CD14-positive monocyte (primary cell): ENCODE measurements around the gene TBC1D10A. TPM values are rescaled to one million over a fixed set of nuclear protein-coding genes. Genes with fewer than 3 reads are reported as not detected.

Experiments
- DNase-seq, 3 donors: peaks; one replicate each; pipeline ENCODE4 v3.0.0-alpha.2; 2011 to 2022
- H2AFZ ChIP-seq: 2 replicates; pipeline ENCODE4 v1.6.0; 2012; ENCODE audit warnings: mild to moderate bottlenecking, low read depth, low read length, inconsistent platforms; ENCODE audit not compliant: insufficient read depth, poor library complexity, severe bottlenecking
- H3K27ac ChIP-seq, 2 donors: 1 replicate in 1 of 2; 2 replicates in 1 of 2; pipeline ENCODE4 v1.5.1; 2012 to 2013; ENCODE audit warnings: low read length in 2 of 2, control low read depth in 1 of 2, inconsistent platforms in 1 of 2, low read depth in 1 of 2, mild to moderate bottlenecking in 1 of 2
- H3K27me3 ChIP-seq, 2 donors: one replicate each; pipeline versions ENCODE4 v1.6.0 to v1.6.1; 2011 to 2013; ENCODE audit warnings: low read length in 2 of 2; ENCODE audit not compliant: control insufficient read depth in 2 of 2, insufficient read depth in 2 of 2
- H3K36me3 ChIP-seq, 2 donors: replicated peaks in 1 of 2; 1 replicate in 1 of 2; 2 replicates in 1 of 2; pipeline versions ENCODE4 v1.5.1 to v1.6.1; 2012 to 2013; ENCODE audit warnings: low read length in 2 of 2, control low read depth in 1 of 2, inconsistent platforms in 1 of 2, mild to moderate bottlenecking in 1 of 2; ENCODE audit not compliant: insufficient read depth in 2 of 2, control insufficient read depth in 1 of 2
- H3K4me1 ChIP-seq, 2 donors: 1 replicate in 1 of 2; 2 replicates in 1 of 2; pipeline versions ENCODE4 v1.5.1 to v1.6.1; 2012 to 2013; ENCODE audit warnings: low read length in 2 of 2, control low read depth in 1 of 2, inconsistent platforms in 1 of 2, mild to moderate bottlenecking in 1 of 2, moderate library complexity in 1 of 2; ENCODE audit not compliant: insufficient read depth in 2 of 2, control insufficient read depth in 1 of 2
- H3K4me2 ChIP-seq: replicated peaks from 2 replicates; pipeline ENCODE3; 2012; ENCODE audit warnings: low read length, moderate library complexity, mild to moderate bottlenecking; ENCODE audit not compliant: poor library complexity, severe bottlenecking; ENCODE audit errors: extremely low read depth
- H3K4me3 ChIP-seq, 3 experiments: fragments of 200-600 bp in 1 of 3; sonication (generic) in 1 of 3; replicated peaks in 1 of 3; 1 replicate in 2 of 3; 2 replicates in 1 of 3; pipeline ENCODE4 v1.5.1; 2011 to 2013; ENCODE audit warnings: low read length in 3 of 3, mild to moderate bottlenecking in 3 of 3, control low read depth in 2 of 3, low read depth in 2 of 3, inconsistent platforms in 1 of 3, moderate library complexity in 1 of 3
- H3K79me2 ChIP-seq: 2 replicates; pipeline ENCODE4 v1.6.0; 2012; ENCODE audit warnings: mild to moderate bottlenecking, control low read depth, inconsistent platforms, low read length, moderate library complexity; ENCODE audit not compliant: insufficient read depth
- H3K9ac ChIP-seq: 2 replicates; pipeline ENCODE4 v1.6.0; 2017; ENCODE audit warnings: low read length, mild to moderate bottlenecking; ENCODE audit not compliant: insufficient read depth, poor library complexity, severe bottlenecking
- H3K9me3 ChIP-seq, 2 donors: replicated peaks in 1 of 2; 1 replicate in 1 of 2; 2 replicates in 1 of 2; pipeline versions ENCODE4 v1.5.1 to v1.6.1; 2012 to 2013; ENCODE audit warnings: low read length in 2 of 2, control low read depth in 1 of 2; ENCODE audit not compliant: control insufficient read depth in 1 of 2, insufficient read depth in 1 of 2
- H4K20me1 ChIP-seq: 2 replicates; pipeline ENCODE4 v1.6.0; 2012; ENCODE audit warnings: mild to moderate bottlenecking, low read length, control low read depth, moderate library complexity; ENCODE audit not compliant: insufficient read depth
- H3K27ac Mint-ChIP-seq, 7 donors: one replicate each; pipeline ENCODE4 v1.8.0; 2020; ENCODE audit warnings: mild to moderate bottlenecking in 7 of 7, mixed read lengths in 7 of 7, moderate library complexity in 6 of 7, inconsistent platforms in 2 of 7
- H3K27me3 Mint-ChIP-seq, 3 donors: one replicate each; pipeline ENCODE4 v1.8.0; 2021 to 2022; ENCODE audit warnings: low read depth in 3 of 3, mild to moderate bottlenecking in 3 of 3, mixed read lengths in 3 of 3, moderate library complexity in 3 of 3, inconsistent platforms in 1 of 3
- H3K36me3 Mint-ChIP-seq, 2 donors: one replicate each; pipeline ENCODE4 v1.8.0; 2020; ENCODE audit warnings: mixed read lengths in 2 of 2, inconsistent platforms in 1 of 2, mild to moderate bottlenecking in 1 of 2
- H3K4me1 Mint-ChIP-seq: one replicate; pipeline ENCODE4 v1.8.0; 2020; ENCODE audit warnings: mild to moderate bottlenecking, mixed read lengths
- H3K4me3 Mint-ChIP-seq, 2 donors: one replicate each; pipeline ENCODE4 v1.8.0; 2020; ENCODE audit warnings: mild to moderate bottlenecking in 2 of 2, mixed read lengths in 2 of 2, moderate library complexity in 1 of 2
- H3K9me3 Mint-ChIP-seq, 7 donors: one replicate each; pipeline ENCODE4 v1.8.0; 2020 to 2022; ENCODE audit warnings: mixed read lengths in 7 of 7, mild to moderate bottlenecking in 6 of 7, moderate library complexity in 6 of 7, inconsistent platforms in 2 of 7
- WGBS: methylation state at CpG from one replicate; pipeline ENCODE4 v1.1.5; 2013; ENCODE audit warnings: missing lambda C conversion rate; ENCODE audit not compliant: insufficient coverage; 5-methylcytosine and 5-hydroxymethylcytosine counted together
- intact Hi-C, 2 donors: fragments of 100-400 bp; cut with micrococcal nuclease; formaldehyde crosslinking; loops; one replicate each; pipeline versions ENCODE4 v1.15.0 to v1.15.1; 2023
- polyA minus RNA-seq: library from RNA; depleted of rRNA, polyadenylated mRNA; stranded (reverse); fragments of >200 nt; gene quantifications from 2 replicates; pipeline ENCODE4 v1.2.3, GENCODE V29; 2012
- polyA plus RNA-seq, 3 donors: library from polyadenylated mRNA; depleted of rRNA in 1 of 3; unstranded in 2 of 3; stranded (reverse) in 1 of 3; fragments of 300-500 nt in 2 of 3; fragments of >200 nt in 1 of 3; fragmentation: Illumina TruSeq in 2 of 3; gene quantifications; 1 replicate in 2 of 3; 2 replicates in 1 of 3; pipeline ENCODE4 v1.2.3, GENCODE V29; 2012 to 2021
- total RNA-seq, 12 experiments: library from RNA in 1 of 12; stranded (reverse) in 1 of 12; fragments of 120-200 nt in 1 of 12; gene quantifications; one replicate each; pipeline ENCODE4 v1.2.4 and lab custom pipeline; 2013 to 2026; ENCODE audit warnings: mixed read lengths in 6 of 12, inconsistent platforms in 1 of 12
- TF ChIP-seq, protein P1 (sequence below): fragments of 200-600 bp; IDR thresholded peaks from one replicate; pipeline ENCODE4 v1.8.0; 2022; ENCODE audit warnings: antibody characterized with exemption, mild to moderate bottlenecking

The TBC1D10A gene, protein sequence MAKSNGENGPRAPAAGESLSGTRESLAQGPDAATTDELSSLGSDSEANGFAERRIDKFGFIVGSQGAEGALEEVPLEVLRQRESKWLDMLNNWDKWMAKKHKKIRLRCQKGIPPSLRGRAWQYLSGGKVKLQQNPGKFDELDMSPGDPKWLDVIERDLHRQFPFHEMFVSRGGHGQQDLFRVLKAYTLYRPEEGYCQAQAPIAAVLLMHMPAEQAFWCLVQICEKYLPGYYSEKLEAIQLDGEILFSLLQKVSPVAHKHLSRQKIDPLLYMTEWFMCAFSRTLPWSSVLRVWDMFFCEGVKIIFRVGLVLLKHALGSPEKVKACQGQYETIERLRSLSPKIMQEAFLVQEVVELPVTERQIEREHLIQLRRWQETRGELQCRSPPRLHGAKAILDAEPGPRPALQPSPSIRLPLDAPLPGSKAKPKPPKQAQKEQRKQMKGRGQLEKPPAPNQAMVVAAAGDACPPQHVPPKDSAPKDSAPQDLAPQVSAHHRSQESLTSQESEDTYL
- 25.7 TPM for total RNA-seq (2013)
- polyA plus RNA-seq (10 to 100 TPM; 13.4 to 38.3 (median 21.8) TPM), polyA minus RNA-seq (29.6 and 36.8 TPM in 2 replicates), total RNA-seq (lab: John Stamatoyannopoulos, UW) (11.8 to 27.3 (median 13.6) reads per million in 11 experiments)

DNA sequence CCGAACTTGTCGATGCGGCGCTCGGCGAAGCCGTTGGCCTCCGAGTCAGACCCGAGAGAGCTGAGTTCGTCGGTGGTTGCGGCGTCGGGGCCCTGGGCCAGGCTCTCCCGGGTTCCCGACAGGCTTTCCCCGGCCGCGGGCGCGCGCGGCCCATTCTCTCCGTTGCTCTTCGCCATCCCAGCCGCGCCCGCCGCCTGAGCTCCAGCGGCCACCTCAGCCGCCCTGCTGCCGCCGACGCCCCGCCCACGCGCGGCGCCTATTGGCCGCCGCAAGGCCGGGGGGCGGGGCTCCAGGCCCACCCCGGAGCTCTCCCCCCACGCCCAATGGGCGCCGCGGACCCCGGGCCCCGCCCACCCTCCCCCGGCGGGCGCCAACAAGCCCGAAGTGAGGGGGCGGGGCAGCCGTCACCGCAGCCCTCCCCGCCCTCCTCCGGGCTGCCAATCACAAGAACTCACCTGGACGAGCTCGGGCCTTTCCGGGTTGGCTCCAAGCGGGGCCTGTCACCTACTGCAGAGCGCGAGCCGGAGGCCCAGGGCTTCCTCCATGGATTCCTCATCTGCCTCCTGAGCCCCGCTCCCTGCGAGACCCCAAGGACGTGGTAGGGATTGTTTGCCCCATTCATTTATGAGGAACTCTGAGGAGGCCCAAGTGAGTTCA lies at the start of gene TBC1D10A:
TSS of gene TBC1D10A (minus strand) at position 236 of the 657 bp plus-strand sequence. CDS start at position 176, 60 bp downstream.
- intact Hi-C loops = loop anchor here (5.0 kb wide), 2 partner anchors 35 to 40 kb away; partner anchors contain the start of gene CASTOR1 (in 1 of the 2)
- H3K27me3 ChIP-seq = no peaks in the 10 kb centered on the region
- Mint-ChIP-seq H3K9me3 (no peaks in the 10 kb centered on the region), H3K27me3 (no peaks in the 10 kb centered on the region), H3K4me1 (peaks cover 46% of the 10 kb centered on the region), H3K27ac (peak within 1 kb of the TSS; percentile 57 to 90 (median 76)), H3K36me3 (peaks cover 21 to 34% of the 10 kb centered on the region in 2 donors), H3K4me3 (peak within 1 kb of the TSS; percentile 88 to 91)
- peak within 1 kb of the TSS; percentile 60 to 88 (median 86) for H3K4me3 ChIP-seq
- peaks cover 8 to 23% of the 10 kb centered on the region in 2 donors for H3K36me3 ChIP-seq
- peaks cover 41% of the 10 kb centered on the region for H3K79me2 ChIP-seq
- peaks cover 7% of the 10 kb centered on the region for H4K20me1 ChIP-seq
- H3K27ac ChIP-seq = peak within 1 kb of the TSS; percentile 39 to 64
- TF ChIP-seq, protein P1, sequence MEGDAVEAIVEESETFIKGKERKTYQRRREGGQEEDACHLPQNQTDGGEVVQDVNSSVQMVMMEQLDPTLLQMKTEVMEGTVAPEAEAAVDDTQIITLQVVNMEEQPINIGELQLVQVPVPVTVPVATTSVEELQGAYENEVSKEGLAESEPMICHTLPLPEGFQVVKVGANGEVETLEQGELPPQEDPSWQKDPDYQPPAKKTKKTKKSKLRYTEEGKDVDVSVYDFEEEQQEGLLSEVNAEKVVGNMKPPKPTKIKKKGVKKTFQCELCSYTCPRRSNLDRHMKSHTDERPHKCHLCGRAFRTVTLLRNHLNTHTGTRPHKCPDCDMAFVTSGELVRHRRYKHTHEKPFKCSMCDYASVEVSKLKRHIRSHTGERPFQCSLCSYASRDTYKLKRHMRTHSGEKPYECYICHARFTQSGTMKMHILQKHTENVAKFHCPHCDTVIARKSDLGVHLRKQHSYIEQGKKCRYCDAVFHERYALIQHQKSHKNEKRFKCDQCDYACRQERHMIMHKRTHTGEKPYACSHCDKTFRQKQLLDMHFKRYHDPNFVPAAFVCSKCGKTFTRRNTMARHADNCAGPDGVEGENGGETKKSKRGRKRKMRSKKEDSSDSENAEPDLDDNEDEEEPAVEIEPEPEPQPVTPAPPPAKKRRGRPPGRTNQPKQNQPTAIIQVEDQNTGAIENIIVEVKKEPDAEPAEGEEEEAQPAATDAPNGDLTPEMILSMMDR = no peak
- H3K9ac ChIP-seq = peak within 1 kb of the TSS; percentile 70
- no peaks in the 10 kb centered on the region for H3K9me3 ChIP-seq
- peaks cover 36 to 48% of the 10 kb centered on the region in 2 donors for H3K4me1 ChIP-seq
- peak within 1 kb of the TSS; percentile 79 for H3K4me2 ChIP-seq
- peak within 1 kb of the TSS; percentile 67 for H2AFZ ChIP-seq
- 0% methylated on average over 39 of the region's 69 CpGs for WGBS
- peak; percentile 76 to 85 (median 81) for DNase-seq

DNA sequence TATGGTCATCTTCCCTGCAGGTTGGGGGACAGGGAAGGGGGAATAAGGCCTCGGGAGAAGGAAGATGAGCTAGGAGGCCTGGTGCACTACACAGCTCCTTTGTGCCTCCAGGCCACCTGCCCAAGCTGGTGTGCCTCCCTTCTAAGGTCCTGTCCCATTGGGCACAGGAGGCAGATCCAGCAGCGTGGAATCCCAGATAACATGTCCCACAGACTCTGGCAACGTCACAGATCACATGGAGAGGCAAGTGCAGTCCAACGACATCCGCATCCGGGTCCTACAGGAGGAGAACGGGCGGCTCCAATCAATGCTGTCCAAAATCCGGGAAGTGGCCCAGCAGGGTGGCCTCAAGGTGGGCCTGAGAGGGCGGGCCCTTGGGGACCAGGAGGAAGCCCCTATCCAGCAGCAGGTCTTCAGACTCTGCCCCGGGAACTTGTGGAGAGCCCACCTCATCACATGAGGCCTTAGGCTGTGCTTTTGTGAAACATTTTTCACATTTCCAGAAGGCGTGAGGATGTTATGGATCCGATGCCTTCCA lies 48.6 kb upstream of the TBC1D10A start:
- TF ChIP-seq, protein P1 = no peak
- Histone ChIP-seq H3K9me3 (no peaks in the 10 kb centered on the region), H3K9ac (no peak overlapping the region), H3K4me2 (no peak overlapping the region), H3K4me1 (peaks cover 16 to 17% of the 10 kb centered on the region in 2 donors), H3K4me3 (no peak overlapping the region), H3K36me3 (peaks cover 0 to 4% of the 10 kb centered on the region in 2 donors), H4K20me1 (no peaks in the 10 kb centered on the region), H3K79me2 (no peaks in the 10 kb centered on the region), H2AFZ (no peak overlapping the region), H3K27ac (no peak overlapping the region), H3K27me3 (no peaks in the 10 kb centered on the region)
- WGBS = 96% methylated on average over 11 of the region's 13 CpGs
- peaks cover 10 to 22% of the 10 kb centered on the region in 2 donors for H3K36me3 Mint-ChIP-seq
- peaks cover 13% of the 10 kb centered on the region for H3K4me1 Mint-ChIP-seq
- intact Hi-C loops = no loop called here
- no peak overlapping the region for H3K27ac Mint-ChIP-seq
- H3K9me3 Mint-ChIP-seq = no peaks in the 10 kb centered on the region
- no peak overlapping the region for H3K4me3 Mint-ChIP-seq
- no peak for DNase-seq
- no peaks in the 10 kb centered on the region for H3K27me3 Mint-ChIP-seq
